Caco-2 (cell line): Measurements from ENCODE around the gene NRXN3. TPM values are rescaled to one million over a fixed set of nuclear protein-coding genes. Genes with fewer than 3 reads are reported as not detected.

Source experiments
- BruUV-seq: library from RNA; stranded (reverse); fragments of 400-500 nt; replicated peaks from 2 replicates; lab custom pipeline; 2021; lab: Mats Ljungman, UMichigan
- CTCF ChIA-PET: fragments of 300-600 bp; sonication (Branson Sonifier 250); formaldehyde crosslinking; loops from one replicate; lab custom pipeline; 2022; ENCODE audit warnings: antibody characterized with exemption; lab: Charles Lee
- POLR2A ChIA-PET: fragments of 300-600 bp; sonication (Branson Sonifier 250); formaldehyde crosslinking; loops from one replicate; lab custom pipeline; 2022; ENCODE audit warnings: antibody characterized with exemption; lab: Charles Lee
- DNase-seq, 2 experiments: peaks; one replicate each; pipeline versions ENCODE4 v3.0.0 to v3.0.0-alpha.2; 2020 to 2022
- H3K27me3 ChIP-seq: replicated peaks from 2 replicates; pipeline ENCODE4 v1.6.0; 2011; ENCODE audit warnings: low read length; ENCODE audit not compliant: control insufficient read depth, insufficient read depth
- H3K36me3 ChIP-seq: 2 replicates; pipeline ENCODE4 v1.5.1; 2011; ENCODE audit warnings: low read length; ENCODE audit not compliant: control insufficient read depth, insufficient read depth
- H3K4me1 ChIP-seq: fragments of 250-450 bp; sonication (Bioruptor Pico); 2 replicates; pipeline ENCODE4 v1.5.1; 2020; ENCODE audit warnings: mild to moderate bottlenecking
- H3K4me3 ChIP-seq: 2 replicates; pipeline ENCODE4 v1.5.1; 2011; ENCODE audit warnings: low read depth, mild to moderate bottlenecking, control low read depth, low read length
- H3K9me3 ChIP-seq: fragments of 250-450 bp; sonication (Bioruptor Pico); 2 replicates; pipeline ENCODE4 v1.5.1; 2020; ENCODE audit warnings: mild to moderate bottlenecking, moderate library complexity
- H3K27ac Mint-ChIP-seq: one replicate; pipeline ENCODE4 v1.8.0; 2022; ENCODE audit warnings: mixed read lengths; ENCODE audit not compliant: unreplicated experiment
- H3K27me3 Mint-ChIP-seq: one replicate; pipeline ENCODE4 v1.8.0; 2022; ENCODE audit warnings: mixed read lengths; ENCODE audit not compliant: insufficient read depth, unreplicated experiment
- H3K36me3 Mint-ChIP-seq: one replicate; pipeline ENCODE4 v1.8.0; 2022; ENCODE audit warnings: mild to moderate bottlenecking, mixed read lengths; ENCODE audit not compliant: insufficient read depth, unreplicated experiment
- H3K4me1 Mint-ChIP-seq: one replicate; pipeline ENCODE4 v1.8.0; 2022; ENCODE audit warnings: low read depth, mixed read lengths; ENCODE audit not compliant: unreplicated experiment
- H3K4me3 Mint-ChIP-seq: one replicate; pipeline ENCODE4 v1.8.0; 2022; ENCODE audit warnings: mild to moderate bottlenecking, moderate library complexity, mixed read lengths; ENCODE audit not compliant: unreplicated experiment
- H3K9me3 Mint-ChIP-seq: one replicate; pipeline ENCODE4 v1.8.0; 2022; ENCODE audit warnings: mixed read lengths; ENCODE audit not compliant: unreplicated experiment
- CTCF ChIP-seq, 2 experiments: fragments of 200-600 bp in 1 of 2; IDR thresholded peaks; 1 replicate in 1 of 2; 2 replicates in 1 of 2; pipeline versions ENCODE4 v1.5.1 to v1.8.0; 2011 to 2022; ENCODE audit warnings: antibody characterized with exemption in 1 of 2, control low read depth in 1 of 2, inconsistent platforms in 1 of 2, low read depth in 1 of 2, low read length in 1 of 2, mild to moderate bottlenecking in 1 of 2, moderate library complexity in 1 of 2; ENCODE audit not compliant: insufficient read depth in 1 of 2, severe bottlenecking in 1 of 2, unreplicated experiment in 1 of 2
- intact Hi-C: fragments of 100-400 bp; cut with micrococcal nuclease; formaldehyde crosslinking; loops from one replicate; pipeline ENCODE4 v1.10.0; 2022; ENCODE audit not compliant: unreplicated experiment
- total RNA-seq: library from RNA; stranded (reverse); gene quantifications from 2 replicates; pipeline ENCODE4 v1.2.3, GENCODE V29; 2022

The NRXN3 gene
- total RNA-seq, 1 experiment from 2014 or later, result 12.4 TPM

- H3K9me3 Mint-ChIP-seq, result no peaks in the 10 kb centered on the region
- H3K27me3 Mint-ChIP-seq, result peaks cover 9% of the 10 kb centered on the region
These were observed 531.1 kb downstream of the NRXN3 start for GRCh38 chr14:78701246-78701645.

GRCh38 chr14:78704965-78705364 is 534.8 kb downstream of the NRXN3 start:
- peaks cover 15% of the 10 kb centered on the region for H3K27me3 Mint-ChIP-seq
- no peaks in the 10 kb centered on the region for H3K9me3 ChIP-seq
- POLR2A ChIA-PET, result no interaction called here
- H3K27me3 ChIP-seq, result no peaks in the 10 kb centered on the region
- H3K4me3 Mint-ChIP-seq, result no peak overlapping the region
- CTCF ChIA-PET, result no interaction called here
- no peaks in the 10 kb centered on the region for H3K36me3 Mint-ChIP-seq
- H3K4me1 Mint-ChIP-seq, result no peaks in the 10 kb centered on the region
- no peaks in the 10 kb centered on the region for H3K4me1 ChIP-seq
- no peak for TF ChIP-seq CTCF (IDR thresholded peaks at IDR 0.05; ENCODE audit: insufficient read depth in 1 of 2, low read depth in 1 of 2, low read length in 1 of 2, severe bottlenecking in 1 of 2, unreplicated experiment in 1 of 2)
- H3K27ac Mint-ChIP-seq, result no peak overlapping the region
- intact Hi-C loops, result no loop called here
- no peaks in the 10 kb centered on the region for H3K9me3 Mint-ChIP-seq
- no peak overlapping the region for H3K4me3 ChIP-seq
- no peaks in the 10 kb centered on the region for H3K36me3 ChIP-seq
- no TSS peak for BruUV-seq
- no peak for DNase-seq

More at GRCh38 chr14:78701246-78701645, 531.1 kb downstream of the NRXN3 start:
- Mint-ChIP-seq H3K27ac (no peak overlapping the region), H3K4me1 (no peaks in the 10 kb centered on the region), H3K4me3 (no peak overlapping the region), H3K36me3 (no peaks in the 10 kb centered on the region)
- no peak for DNase-seq
- BruUV-seq, result no TSS peak
- Histone ChIP-seq H3K36me3 (no peaks in the 10 kb centered on the region), H3K4me1 (no peaks in the 10 kb centered on the region), H3K4me3 (no peak overlapping the region), H3K9me3 (no peaks in the 10 kb centered on the region), H3K27me3 (no peaks in the 10 kb centered on the region)
- ChIA-PET CTCF (no interaction called here), POLR2A (no interaction called here)
- intact Hi-C loops, result no loop called here
- TF ChIP-seq CTCF (IDR thresholded peaks at IDR 0.05; ENCODE audit: insufficient read depth in 1 of 2, low read depth in 1 of 2, low read length in 1 of 2, severe bottlenecking in 1 of 2, unreplicated experiment in 1 of 2), result no peak

- POLR2A ChIA-PET, result no interaction called here
- Mint-ChIP-seq H3K4me3 (no peak overlapping the region), H3K36me3 (no peaks in the 10 kb centered on the region), H3K27ac (no peak overlapping the region), H3K9me3 (no peaks in the 10 kb centered on the region), H3K4me1 (no peaks in the 10 kb centered on the region), H3K27me3 (peaks cover 15% of the 10 kb centered on the region)
- no peak for DNase-seq
- Histone ChIP-seq H3K4me1 (no peaks in the 10 kb centered on the region), H3K36me3 (no peaks in the 10 kb centered on the region), H3K4me3 (no peak overlapping the region), H3K27me3 (no peaks in the 10 kb centered on the region), H3K9me3 (no peaks in the 10 kb centered on the region)
- CTCF ChIA-PET, result no interaction called here
- BruUV-seq, result no TSS peak
- TF ChIP-seq CTCF (IDR thresholded peaks at IDR 0.05; ENCODE audit: insufficient read depth in 1 of 2, low read depth in 1 of 2, low read length in 1 of 2, severe bottlenecking in 1 of 2, unreplicated experiment in 1 of 2), result no peak
- intact Hi-C loops, result no loop called here
These were observed 535.8 kb downstream of the NRXN3 start for GRCh38 chr14:78705989-78706388.
